Stimulated activated CD8-positive, alpha-beta memory T cell treated with anti-CD3 and anti-CD28 coated beads, Interleukin-7, amount 100 ng/mL, for 1 hour (primary cell): ENCODE data around the gene VPS33B.

Experiments used
- DNase-seq, 2 donors: peaks; one replicate each; pipeline ENCODE4 v3.0.0-alpha.2; 2020; ENCODE audit warnings: low read depth in 2 of 2

Gene VPS33B

GRCh38 chr15:90982135-90982534 is 40.3 kb downstream of the VPS33B start:
- DNase-seq, result no peak

GRCh38 chr15:90981681-90982080 is 40.7 kb downstream of the VPS33B start:
- no peak for DNase-seq

GRCh38 chr15:90979582-90979981 is 42.8 kb downstream of the VPS33B start:
- DNase-seq, result no peak

- DNase-seq, result no peak
These were observed 48.2 kb downstream of the VPS33B start for GRCh38 chr15:90974216-90974615.

- no peak for DNase-seq
These were observed 50.3 kb downstream of the VPS33B start for GRCh38 chr15:90972133-90972532.

- no peak for DNase-seq
These were observed 52.1 kb downstream of the VPS33B start for GRCh38 chr15:90970274-90970673.

- no peak for DNase-seq
These were observed 54.0 kb downstream of the VPS33B start for GRCh38 chr15:90968434-90968833.

GRCh38 chr15:90967206-90967605 is 55.2 kb downstream of the VPS33B start:
- no peak for DNase-seq

- DNase-seq, result no peak
These were observed 56.1 kb downstream of the VPS33B start for GRCh38 chr15:90966262-90966661.

GRCh38 chr15:90962021-90962420 is 60.4 kb downstream of the VPS33B start:
- no peak for DNase-seq

GRCh38 chr15:90960298-90961091 is 61.9 kb downstream of the VPS33B start:
- DNase-seq, result no peak

GRCh38 chr15:90959894-90960293 is 62.5 kb downstream of the VPS33B start:
- no peak for DNase-seq

GRCh38 chr15:90959028-90959595 is 63.3 kb downstream of the VPS33B start:
- DNase-seq, result no peak

- DNase-seq, result no peak
These were observed 64.6 kb downstream of the VPS33B start for GRCh38 chr15:90957791-90958190.

- DNase-seq, result no peak
These were observed 65.2 kb downstream of the VPS33B start for GRCh38 chr15:90957031-90957790.

- DNase-seq, result peak; percentile 33 to 37
These were observed 65.9 kb downstream of the VPS33B start for GRCh38 chr15:90956274-90957030.

GRCh38 chr15:90955624-90956273 is 66.6 kb downstream of the VPS33B start:
- no peak for DNase-seq

- DNase-seq, result peak; percentile 68 to 72
These were observed 67.4 kb downstream of the VPS33B start, which contains the start of gene RCCD1 for GRCh38 chr15:90954712-90955623. Gene RCCD1 (plus strand): TSS chr15:90954884. CDS start chr15:90956735, 1,851 bp downstream.

- DNase-seq, result no peak
These were observed 68.3 kb downstream of the VPS33B start for GRCh38 chr15:90953947-90954711.
